GM18498 (cell line): Measurements from ENCODE around the gene TFE3.
A peak's percentile ranks its signal among the peaks of the same experiment; 100 is the strongest.

ENCODE experiments used
- ATAC-seq: cut with Tn5 transposase; IDR thresholded peaks from one replicate; pipeline ENCODE4 v1.9.1; 2021; ENCODE audit warnings: mild to moderate bottlenecking, moderate library complexity; ENCODE audit not compliant: unreplicated experiment

TFE3 gene

GRCh38 chrX:49043220-49043986, at the start of gene TFE3:
TSS of gene TFE3 (minus strand) at chrX:49043357. CDS start at chrX:49043226, 131 bp downstream.
- peak; percentile 85 for ATAC-seq

- no peak for ATAC-seq
Measured at GRCh38 chrX:49089553-49089952, 46.4 kb upstream of the TFE3 start.

- no peak for ATAC-seq
Measured at GRCh38 chrX:49082271-49082871, 39.2 kb upstream of the TFE3 start.

GRCh38 chrX:49079489-49080428, 36.6 kb upstream of the TFE3 start, which contains the start of gene WDR45:
TSS of gene WDR45 (minus strand) at chrX:49079887. CDS start at chrX:49078095, 1,792 bp downstream.
- peak; percentile 83 for ATAC-seq

GRCh38 chrX:49077941-49078340, 34.8 kb upstream of the TFE3 start:
- no peak for ATAC-seq

- no peak for ATAC-seq
Measured at GRCh38 chrX:49075347-49075746, 32.2 kb upstream of the TFE3 start.

GRCh38 chrX:49073601-49074575, 30.7 kb upstream of the TFE3 start, which contains the start of gene PRAF2:
TSS of gene PRAF2 (minus strand) at chrX:49074002. CDS start at chrX:49073987, 15 bp downstream.
- ATAC-seq, result peak; percentile 94

GRCh38 chrX:49072712-49073095, 29.5 kb upstream of the TFE3 start:
- no peak for ATAC-seq

- no peak for ATAC-seq
Measured at GRCh38 chrX:49071877-49072711, 28.9 kb upstream of the TFE3 start.

- ATAC-seq, result no peak
Measured at GRCh38 chrX:49070988-49071387, 27.8 kb upstream of the TFE3 start.

- ATAC-seq, result no peak
Measured at GRCh38 chrX:49069038-49069437, 25.9 kb upstream of the TFE3 start.

GRCh38 chrX:49067285-49068120, 24.3 kb upstream of the TFE3 start:
- no peak for ATAC-seq

- no peak for ATAC-seq
Measured at GRCh38 chrX:49066690-49067089, 23.5 kb upstream of the TFE3 start.

- no peak for ATAC-seq
Measured at GRCh38 chrX:49066278-49066677, 23.1 kb upstream of the TFE3 start.

- ATAC-seq, result no peak
Measured at GRCh38 chrX:49064735-49065134, 21.6 kb upstream of the TFE3 start.

- no peak for ATAC-seq
Measured at GRCh38 chrX:49064303-49064702, 21.1 kb upstream of the TFE3 start.

- no peak for ATAC-seq
Measured at GRCh38 chrX:49063715-49064114, 20.6 kb upstream of the TFE3 start.

- ATAC-seq, result no peak
Measured at GRCh38 chrX:49061916-49062315, 18.8 kb upstream of the TFE3 start.
